Medulla oblongata (tissue), 1 donor: ENCODE measurements around the gene MPO.
A peak's percentile ranks its signal among the peaks of the same experiment; 100 is the strongest.

Source experiments
- DNase-seq: peaks from one replicate; pipeline ENCODE4 v3.0.0-alpha.2; 2015; ENCODE audit errors: extremely low spot score

MPO gene

DNA sequence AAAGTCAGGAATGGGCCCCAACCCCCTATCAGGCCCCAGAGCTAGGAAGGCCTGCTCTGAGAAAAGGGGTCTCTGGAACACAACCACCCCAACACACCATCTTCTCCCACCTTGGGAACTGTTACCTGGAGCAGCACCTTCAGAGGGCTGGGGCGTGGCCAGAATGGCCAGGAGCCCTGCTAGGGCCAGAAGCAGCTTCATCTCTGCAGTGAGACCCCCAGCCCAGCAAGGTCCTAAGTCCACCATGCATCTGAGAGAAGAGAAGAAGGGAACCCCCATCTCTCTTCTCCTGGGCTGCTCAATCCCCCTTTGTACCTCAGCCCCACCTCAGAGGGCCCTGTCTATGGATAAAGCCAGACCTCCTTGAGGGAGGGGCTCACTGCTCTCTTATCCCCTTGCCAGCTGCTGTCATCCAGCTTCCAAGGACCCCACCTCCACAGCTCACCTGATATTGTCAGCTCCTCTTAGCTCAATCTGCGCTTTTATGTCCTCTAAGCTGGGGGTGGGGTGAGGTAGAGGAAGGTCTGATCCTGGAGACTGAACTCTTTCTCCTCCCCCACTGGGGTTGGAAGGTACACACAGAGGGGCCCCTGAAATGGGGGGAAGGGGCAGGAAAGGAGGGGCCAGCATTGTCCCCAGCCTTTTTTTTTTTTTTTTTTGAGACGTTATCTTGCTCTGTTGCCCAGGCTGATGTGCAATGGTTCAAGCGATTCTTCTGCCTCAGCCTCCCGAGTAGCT lies at the start of gene MPO:
Gene MPO, minus strand, starts transcription at position 456 of the 738 bp plus-strand sequence. Its CDS starts 177 bp downstream, at position 279.
- no peak for DNase-seq

DNA sequence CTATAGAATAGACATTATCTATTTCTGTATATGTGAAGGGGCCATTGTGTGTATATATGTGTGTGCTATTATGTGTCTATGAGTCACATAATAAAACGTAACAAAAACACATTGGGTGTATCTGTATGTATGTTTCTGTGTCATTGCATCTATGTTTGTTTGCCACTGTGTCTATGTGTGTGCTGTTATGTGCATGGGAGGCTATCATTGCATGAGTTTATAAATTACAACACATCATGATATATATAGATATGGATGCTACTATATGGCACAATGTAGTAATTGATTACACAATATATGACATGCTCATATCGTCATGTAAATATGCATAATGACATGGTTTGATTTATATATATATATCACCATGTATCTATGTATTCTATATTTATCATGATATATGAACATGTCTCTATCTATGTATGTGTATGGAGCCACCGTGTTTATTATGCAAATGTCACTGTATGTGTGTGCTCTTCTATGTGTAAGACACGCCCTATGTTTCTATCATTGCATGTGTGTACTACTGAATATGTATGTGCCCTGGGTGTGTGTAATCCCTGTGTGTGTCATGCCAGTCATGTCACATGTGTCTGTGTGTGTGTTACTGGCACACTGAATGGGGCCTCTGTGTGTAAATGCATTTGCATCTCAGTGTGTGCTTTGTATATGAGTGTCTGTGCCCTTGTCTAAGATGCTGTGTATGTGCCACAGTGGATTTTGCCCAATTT lies 49.2 kb upstream of the MPO start:
- DNase-seq: no peak

DNA sequence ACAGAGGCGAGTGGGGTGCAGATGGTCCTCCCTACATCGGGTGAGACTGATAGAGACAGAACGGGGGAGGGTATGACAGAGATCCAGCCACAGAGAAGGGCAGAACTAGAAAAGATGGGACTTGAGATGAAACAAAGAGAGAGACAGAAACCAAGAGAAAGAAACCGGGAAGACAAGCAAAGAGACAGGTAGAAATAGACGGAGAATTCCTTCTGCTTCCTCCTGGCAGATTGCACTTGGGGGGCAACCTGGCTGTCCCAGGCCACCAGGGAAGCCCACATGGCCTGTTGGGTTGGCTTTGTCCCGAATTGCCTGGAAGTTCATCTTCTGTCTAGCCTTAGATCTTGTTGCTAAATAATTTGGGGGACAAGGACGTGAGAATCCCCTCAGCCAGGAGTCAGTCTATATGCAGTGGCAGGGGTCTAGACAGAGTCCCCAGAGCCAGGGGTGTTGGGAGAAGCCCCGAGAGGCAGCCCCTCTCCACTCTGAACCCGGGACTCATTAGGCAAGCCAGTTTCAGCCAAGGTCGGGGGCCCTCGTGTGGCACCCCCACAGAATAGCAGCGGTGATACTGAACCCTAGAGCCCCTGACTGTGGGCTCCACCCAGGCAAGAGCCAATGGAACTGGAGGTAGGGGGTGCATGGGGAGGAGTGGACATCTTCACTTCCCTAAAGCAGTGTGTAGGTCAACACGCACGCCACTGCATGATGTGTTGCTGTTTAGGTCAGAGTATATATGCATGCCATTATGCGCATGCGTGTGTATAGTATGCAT lies 48.5 kb upstream of the MPO start:
- peak; percentile 75 for DNase-seq

DNA sequence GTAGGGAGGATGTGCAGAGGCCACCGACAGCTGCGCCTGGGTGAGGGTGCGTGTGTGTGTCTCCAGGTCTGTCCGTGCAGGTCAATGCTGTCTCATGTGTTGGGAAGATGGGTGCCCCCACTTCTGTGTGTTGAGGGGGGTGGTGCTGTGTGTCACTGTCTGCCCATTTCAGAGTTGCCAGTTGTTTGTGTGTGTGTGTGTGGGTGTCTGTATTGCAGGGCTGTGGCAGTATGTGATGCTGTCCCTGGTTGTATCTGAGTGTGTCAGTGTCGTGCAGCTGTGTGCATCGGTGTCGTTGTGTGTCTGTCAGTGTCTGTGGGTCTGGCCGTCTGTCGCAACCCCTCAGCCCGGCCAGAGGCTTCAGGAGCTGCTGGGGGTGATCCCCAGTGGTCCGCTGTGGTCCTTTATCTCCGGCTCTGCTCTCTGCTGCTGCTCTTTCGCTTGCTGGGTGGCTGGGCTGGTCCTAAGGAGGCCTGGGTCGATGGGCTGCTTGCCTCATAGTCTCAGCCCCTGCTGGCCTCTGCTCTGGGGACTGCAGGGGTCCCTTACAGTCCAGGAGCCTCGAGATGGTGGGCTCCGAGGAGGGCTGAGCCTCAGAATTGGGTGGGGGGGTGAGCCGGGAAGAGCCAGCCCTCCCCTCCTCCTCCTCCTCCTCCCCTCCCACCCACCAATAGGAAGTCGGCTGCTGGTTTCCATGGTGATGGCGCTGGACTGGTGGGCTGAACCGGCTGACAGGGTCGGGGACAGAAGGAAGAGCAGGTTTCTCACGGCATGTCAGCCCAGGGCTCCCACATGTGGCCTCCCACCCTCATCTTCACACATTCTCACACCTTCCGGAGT lies 47.7 kb upstream of the MPO start, which contains the start of gene TSPOAP1:
Gene TSPOAP1, minus strand, starts transcription at position 601 of the 840 bp plus-strand sequence. CDS start 875 bp downstream, outside the sequence.
- peak; percentile 56 for DNase-seq

GRCh38 chr17:58327363-58328194 lies 46.8 kb upstream of the MPO start:
- no peak for DNase-seq

- no peak for DNase-seq
Observed at GRCh38 chr17:58326609-58327362, 46.1 kb upstream of the MPO start.

DNA sequence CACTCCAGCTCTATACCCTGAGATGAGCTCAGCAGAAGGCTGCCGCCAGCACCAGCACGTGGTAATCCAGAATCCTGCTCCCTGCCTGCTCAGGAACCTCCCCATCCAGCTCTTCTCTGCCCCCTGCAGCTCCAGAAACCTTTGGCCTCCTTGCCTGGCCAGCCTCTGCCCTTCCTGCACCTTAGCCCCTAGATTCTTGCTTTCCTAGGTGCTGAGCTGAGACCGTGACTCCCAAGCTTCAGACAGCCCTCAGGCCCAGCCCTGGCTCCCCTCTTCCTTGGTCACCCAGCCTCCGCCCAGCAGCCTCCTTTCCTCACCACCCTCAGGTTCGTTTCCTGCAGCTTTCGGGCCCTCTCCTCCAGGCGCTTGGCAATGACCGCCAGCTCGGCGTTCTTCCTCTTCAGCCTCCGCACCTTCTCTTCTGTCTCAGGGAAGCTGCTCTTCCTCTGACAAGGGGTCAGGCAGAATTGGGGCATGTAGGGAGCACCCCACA lies 45.3 kb upstream of the MPO start:
- no peak for DNase-seq

DNA sequence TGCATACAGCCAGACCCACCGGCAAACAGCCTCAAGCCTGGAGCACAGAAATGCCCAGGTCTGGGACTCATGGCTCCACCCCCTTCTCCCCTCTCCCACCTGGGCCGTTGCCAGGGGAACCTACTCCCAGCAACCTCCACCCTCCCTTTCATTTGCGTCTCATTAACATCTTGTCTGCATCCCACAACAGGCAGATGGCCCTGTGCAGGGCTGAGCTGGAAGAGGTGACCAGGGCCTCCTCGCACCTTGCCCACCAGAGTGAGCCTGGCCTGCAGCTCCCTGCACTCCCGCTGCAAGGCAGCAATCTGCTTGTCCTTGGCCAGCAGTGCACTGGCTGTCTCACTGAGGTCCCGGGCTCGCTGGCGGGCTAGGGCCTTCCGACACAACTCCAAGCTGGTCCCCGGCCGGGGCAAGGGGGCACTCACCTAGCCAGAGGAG lies 44.6 kb upstream of the MPO start:
- DNase-seq: no peak

- DNase-seq: no peak
Observed at GRCh38 chr17:58324409-58325288, 43.9 kb upstream of the MPO start.

DNA sequence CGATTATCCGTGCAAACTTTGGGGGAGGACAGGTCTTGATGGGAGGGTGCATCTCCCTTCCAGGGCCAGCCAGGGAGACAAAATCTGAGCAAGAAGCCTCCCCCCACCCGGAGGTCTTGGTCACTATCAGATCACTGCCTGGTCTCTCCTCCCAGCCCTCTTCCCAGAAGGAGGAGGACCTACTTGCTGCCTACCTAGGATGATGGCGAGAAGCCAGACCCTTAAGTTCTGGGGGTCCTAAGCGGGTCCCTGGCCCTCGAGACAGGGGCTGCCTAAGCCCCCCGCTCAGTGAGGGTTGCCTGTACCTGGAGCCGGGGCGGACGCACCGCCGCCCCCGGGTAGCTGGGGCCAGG lies 43.3 kb upstream of the MPO start:
- DNase-seq: no peak

DNA sequence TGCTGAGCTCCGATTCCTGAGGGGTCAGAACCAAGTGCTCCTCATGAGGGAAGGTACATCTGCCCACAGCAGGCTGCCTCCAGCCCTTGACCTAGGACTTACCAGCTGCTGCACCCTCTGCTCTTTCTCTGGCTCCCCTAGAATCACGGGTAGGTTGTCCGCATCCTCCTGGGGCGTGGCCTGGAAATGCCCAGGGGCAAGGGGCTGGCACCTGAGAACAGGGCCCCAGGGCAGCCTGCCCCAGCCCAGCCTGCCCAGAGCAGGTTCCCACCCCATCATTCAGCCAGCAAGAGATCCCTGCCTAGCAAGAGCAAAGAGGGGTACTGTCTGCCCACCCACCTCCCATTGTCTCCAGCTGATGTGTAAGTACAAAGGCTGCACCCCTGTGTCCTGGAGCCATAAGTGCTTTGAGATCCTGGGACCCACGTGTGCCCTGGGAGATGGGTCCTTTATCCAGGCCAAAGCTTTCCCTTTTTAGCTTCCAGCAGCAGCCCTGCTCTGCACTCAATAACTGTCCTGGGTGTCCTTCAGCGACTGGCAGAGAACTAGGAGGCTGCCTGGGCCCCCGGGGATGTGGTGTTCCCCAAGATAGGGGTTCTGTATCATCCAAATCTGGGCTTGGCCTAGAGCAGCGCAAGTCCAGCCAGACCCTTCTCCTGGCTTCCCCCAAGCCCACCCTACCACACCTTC lies 42.8 kb upstream of the MPO start:
- no peak for DNase-seq

DNA sequence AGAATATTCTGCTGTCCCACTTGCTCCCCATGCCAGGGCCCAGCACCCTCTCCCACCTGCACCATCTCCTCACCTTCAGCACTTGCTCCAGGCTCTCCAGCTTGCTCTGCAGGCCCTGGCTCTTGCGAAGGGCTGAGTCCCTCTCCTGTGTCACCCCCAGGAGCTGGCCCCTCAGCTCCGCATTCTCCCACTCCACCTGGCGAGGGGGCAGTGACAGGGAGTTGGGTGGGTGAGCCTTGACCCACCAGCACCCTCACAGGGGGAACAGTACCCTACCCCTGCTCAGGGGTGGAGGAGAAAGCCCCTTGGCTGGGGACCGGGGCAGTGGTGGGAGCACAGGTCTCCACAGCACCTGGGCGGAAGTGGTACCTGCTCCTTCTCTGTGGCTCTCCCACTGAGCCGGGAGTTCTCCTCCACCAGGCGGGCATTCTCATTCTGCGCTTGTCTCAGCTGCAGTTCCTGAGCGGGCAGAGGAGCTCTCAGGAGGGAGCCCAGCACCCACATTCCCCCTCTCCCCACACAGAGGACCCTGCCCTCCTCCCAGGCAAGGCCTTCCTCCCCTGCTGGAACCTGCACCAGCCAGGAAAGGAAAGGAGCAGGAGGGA lies 41.9 kb upstream of the MPO start:
- no peak for DNase-seq

- DNase-seq: no peak
Observed at GRCh38 chr17:58321571-58322525, 41.1 kb upstream of the MPO start.

- DNase-seq: no peak
Observed at GRCh38 chr17:58320570-58321323, 40.0 kb upstream of the MPO start.

DNA sequence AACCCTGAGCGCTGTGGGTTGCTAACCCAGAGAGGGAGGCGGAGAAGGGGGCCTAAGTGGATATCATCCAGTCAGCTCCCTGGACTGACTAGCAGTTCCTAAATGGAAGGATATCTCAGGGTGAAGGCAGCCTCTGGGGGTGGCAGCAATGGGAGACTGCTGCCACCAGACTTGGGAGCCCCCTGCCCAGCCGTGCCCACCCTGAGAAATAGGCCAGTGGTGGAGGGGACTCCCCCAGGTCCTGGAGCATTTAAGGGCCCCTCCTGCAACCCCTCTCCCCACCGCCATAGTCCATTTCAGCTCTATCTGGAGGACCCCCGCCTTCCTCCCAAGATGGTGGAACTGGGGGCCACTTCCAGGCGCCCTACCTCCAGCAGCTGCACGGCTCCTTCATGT lies 39.4 kb upstream of the MPO start:
- no peak for DNase-seq
